ENCODE results near the gene HINT3.
"Not testable (repeated sequence)": the region's sequence is repeated elsewhere in the genome, so short reads cannot be mapped to it uniquely, and the experiment has no call there.

GRCh38 chr6:125912430-125912829 is 44.1 kb upstream of the HINT3 start:
- not testable (repeated sequence) for TF ChIP-seq CTCF (conservative IDR thresholded peaks at IDR 0.05); ZFX (IDR thresholded peaks at IDR 0.05)
